ENCODE measurements around the gene ST6GALNAC2.
"Not testable (repeated sequence)": the region's sequence is repeated elsewhere in the genome, so short reads cannot be mapped to it uniquely, and the experiment has no call there.

The ST6GALNAC2 gene

GRCh38 chr17:76538941-76539570, 46.6 kb downstream of the ST6GALNAC2 start:
- no peak for DNase-seq

DNA sequence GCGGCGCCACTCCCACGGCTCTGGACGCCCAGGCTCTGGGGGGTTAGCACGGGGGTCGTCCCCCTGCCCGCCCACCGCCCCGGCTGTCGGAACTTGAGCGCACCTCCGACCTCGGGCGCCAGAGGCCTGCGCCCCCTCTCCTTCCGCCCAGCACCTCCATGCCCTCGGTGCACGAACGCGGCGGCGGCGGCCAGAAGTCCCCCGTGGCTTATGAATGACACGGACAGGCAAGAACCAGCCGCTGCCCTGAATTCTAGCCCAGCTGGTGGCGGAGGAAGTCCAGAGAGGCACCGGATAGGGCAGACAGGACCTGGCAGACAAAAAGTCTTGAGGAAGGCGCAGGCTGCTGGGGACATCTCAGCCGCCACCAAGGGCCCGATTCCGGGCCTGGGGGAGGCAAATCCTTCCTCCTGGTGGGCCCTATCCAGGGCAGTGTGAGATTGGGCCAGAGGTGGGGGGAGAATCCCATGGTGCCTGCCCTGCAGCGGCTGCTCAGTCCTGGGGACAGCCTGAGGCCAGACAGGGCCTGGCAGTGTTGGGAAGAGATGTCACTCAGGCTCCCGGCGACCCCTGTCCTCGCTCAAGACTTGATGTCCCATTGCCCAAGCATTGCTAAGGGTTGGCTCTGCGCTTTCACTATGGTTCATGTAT, 47.3 kb downstream of the ST6GALNAC2 start:
- no peak for DNase-seq

- no peak for DNase-seq
These were observed 47.9 kb downstream of the ST6GALNAC2 start, which contains the start of gene CYGB for GRCh38 chr17:76537578-76538280. Gene CYGB, minus strand, starts transcription at chr17:76537709. Its CDS starts 167 bp downstream, at chr17:76537542.

DNA sequence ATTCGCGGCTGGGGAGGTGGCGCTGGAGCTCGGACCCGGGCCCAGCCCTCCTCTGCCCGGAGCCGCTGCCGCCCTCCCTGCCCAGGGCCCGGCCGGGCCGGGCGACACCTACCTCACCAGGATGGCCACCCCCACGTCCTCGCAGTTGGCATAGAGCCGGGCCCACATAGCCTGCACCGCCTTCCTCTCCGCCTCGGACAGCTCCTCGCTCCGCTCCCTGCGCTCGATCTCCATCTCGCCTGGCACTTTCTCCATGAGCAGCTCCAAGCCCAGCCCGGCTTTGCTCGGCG, 48.4 kb downstream of the ST6GALNAC2 start:
- no peak for DNase-seq

DNA sequence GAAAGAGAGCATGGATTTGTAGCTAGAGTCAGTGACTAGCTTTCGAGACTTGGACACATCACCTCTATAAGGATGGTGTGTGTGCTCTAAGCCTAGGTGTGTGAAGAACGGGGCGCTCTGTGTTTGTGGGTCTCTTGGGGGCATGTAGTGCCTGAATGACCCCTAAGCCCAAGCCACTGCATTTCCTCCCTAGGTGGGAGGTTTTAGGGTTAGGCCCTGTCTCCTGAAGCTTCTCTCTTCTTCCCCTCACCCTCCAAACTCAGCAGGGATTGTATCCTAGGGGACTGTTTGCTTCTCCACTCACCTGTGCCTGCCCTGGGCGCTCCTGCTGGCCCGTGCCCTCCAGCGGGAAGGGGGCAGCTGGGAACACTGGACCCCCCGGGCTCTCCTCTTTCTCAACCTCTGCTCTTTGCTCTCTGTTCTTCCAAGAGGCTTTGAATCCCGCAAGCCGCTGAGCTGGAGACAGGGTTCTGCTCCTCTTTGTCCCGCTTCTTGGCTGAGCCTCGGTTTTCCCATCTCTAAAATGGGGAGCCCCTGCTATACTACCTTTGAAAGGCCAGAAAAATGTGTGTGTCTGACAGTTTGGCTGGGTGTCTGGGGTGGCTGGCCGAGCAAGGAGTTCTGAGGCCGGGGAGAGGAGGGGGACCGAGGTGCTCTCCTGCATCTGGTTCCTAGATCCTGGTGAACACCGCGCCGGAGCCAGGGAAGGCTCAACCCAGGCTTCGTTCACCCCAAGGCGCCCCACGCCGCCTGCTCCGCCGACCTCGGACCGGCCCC, 49.0 kb downstream of the ST6GALNAC2 start:
- no peak for DNase-seq

- no peak for DNase-seq
These were observed 49.7 kb downstream of the ST6GALNAC2 start for GRCh38 chr17:76535788-76536510.

GRCh38 chr17:76534831-76535732, 50.6 kb downstream of the ST6GALNAC2 start:
- DNase-seq = no peak

DNA sequence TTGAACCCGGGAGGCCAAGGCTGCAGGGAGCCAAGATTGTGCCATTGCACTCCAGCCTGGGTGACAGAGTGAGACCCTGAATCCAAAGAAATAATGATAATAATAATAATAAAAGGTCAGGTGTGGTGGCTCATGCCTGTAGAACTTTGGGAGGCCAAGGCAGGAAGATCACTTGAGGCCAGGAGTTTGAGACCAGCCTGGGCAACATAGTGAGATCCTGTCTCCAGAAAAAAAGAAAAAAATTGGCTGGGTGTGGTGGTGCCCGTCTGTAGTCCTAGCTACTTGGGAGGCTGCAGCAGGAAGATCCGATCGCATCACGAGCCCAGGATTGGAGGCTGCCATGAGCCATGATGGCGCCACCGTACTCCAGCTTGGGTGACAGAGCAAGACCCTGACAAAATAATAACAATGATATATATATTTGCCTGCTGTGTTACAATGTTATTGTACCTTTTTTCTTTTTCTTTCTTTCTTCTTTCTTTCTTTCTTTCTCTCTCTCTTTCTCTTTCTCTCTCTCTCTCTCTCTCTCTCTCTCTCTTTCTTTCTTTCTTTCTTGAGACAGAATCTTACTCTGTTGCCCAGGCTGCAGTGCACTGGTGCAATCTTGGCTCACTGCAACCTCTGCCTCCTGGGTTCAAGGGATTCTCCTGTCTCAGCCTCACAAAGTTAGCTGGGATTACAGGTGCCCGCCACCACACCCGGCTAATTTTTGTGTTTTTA, 51.9 kb downstream of the ST6GALNAC2 start:
- DNase-seq = not testable (repeated sequence)

DNA sequence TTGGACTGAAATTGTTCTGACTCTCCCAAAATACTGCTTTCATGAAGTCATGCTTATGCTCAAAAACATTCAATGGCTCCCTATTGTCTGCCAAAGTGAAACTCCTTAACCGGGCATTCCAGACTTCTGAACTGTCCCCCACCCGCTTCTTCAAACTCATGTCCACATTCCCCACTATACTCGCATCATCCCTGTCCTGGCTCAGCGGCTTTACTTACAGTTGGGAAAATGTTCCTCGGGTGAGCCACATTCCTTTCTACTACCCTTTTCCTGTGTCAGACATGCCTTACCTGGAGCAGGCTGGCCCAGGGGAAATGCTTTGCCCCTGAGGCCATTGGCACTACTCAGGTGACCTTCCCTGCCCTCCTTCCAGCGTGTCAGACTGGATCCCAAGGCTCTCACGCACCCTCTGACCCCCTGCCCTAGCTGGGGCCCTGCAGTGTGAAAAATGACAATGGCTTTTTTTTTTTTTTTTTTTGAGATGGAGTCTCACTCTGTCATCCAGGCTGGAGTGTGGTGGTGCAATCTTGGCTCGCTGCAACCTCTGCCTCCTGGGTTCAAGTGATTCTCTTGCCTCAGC, 53.5 kb downstream of the ST6GALNAC2 start:
- DNase-seq = no peak

DNA sequence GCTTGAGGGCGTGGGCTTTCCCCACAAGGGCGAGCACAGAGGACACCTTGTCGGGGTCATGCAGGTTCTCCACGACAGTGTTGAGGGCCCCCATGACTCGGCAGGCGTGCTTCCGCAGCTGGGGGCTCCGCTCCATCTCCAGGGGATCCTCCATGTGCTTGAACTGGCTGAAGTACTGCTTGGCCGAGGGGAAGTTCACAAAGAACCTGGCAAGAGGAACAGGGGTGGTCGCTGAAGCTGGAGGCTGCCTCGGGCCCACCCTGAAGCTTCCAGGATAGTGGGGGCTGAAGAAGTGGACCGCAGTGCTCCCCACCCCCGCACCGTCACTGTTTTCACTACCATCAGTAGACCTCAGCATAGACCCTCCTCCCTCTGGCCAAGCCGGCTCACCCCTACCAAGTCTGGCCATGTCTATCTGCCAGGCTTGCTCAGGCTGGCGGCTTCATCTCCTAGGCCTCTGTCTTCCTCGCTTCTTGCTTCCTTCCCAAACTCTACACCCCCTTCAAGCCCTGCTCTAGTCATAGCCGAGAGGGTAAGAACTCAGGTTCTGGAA, 54.1 kb downstream of the ST6GALNAC2 start:
- no peak for DNase-seq

GRCh38 chr17:76530811-76531485, 54.7 kb downstream of the ST6GALNAC2 start:
- DNase-seq = no peak

DNA sequence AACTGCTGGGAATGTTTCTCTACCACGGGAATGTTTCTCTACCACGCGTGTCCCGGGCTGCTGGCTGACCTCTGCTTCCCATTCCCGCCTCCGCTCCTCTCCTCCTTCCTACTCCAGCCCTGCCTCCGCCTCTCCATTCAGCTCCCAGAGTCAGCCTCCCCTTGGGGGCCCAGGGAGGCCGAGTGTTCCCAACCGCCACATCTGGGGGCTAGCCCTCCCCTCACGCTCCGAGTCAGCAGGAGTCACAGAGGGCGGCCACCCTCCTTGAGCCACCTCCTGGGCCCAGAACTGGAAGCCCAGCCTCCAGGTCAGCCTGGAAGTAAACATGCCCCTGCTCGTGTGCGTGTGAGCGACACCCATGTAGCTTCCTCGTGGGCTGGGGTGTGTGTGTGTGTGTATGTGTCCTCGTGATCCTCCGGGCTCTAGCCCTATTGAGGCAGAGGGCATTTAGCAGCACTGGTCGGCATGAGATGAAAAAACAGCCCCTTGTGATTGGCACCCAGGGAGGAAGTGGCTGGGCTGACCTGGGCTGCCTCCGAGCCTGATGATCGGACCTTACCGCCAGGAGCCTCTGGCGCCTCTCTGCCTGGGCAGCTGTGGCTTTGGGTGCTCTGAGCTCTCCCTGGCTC, 55.5 kb downstream of the ST6GALNAC2 start:
- DNase-seq = no peak

DNA sequence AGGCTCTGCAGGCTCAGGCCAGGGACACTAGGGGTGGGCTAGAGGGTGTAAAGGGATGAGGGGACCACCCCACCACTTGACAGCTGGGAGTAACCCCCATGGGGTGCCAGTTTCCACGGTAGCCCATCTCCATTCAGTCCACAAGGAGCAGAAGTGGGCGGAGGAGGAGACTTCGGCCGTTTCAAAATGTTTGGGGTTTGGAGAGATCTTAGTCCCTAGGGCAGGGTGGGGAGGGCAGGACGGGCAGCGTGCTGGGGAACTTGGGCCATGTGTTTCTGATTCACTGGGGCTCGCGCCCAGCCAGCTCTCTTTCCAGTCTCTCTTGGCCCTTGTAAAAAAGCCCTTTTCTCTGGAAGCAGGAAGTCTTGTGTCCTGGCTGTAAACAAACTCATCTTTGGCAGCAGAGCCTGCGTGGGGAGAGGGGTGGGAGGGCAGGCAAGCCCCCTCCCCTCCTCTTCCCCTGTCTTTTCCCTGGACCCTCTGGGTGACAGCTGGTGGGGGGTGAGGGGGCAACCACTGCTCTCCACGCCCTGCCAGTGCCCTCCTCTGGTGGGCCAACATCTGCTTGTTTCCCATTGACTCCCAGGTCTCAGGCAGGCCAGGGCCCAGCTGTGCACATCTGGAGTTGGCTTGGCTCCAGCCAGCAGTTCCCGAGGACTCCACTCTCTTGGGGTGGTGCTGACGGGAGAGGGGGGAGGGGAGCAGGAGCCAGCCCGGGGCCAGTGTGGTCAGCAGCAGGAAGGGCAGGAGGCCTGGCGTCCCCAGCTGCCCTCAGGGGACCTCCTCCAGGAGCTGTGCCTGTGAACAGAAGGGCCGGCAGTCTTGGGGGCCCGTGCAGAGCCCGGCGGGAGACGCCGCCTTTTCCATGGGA, 56.2 kb downstream of the ST6GALNAC2 start:
- DNase-seq = no peak

GRCh38 chr17:76528528-76529223, 57.0 kb downstream of the ST6GALNAC2 start:
- DNase-seq = no peak

DNA sequence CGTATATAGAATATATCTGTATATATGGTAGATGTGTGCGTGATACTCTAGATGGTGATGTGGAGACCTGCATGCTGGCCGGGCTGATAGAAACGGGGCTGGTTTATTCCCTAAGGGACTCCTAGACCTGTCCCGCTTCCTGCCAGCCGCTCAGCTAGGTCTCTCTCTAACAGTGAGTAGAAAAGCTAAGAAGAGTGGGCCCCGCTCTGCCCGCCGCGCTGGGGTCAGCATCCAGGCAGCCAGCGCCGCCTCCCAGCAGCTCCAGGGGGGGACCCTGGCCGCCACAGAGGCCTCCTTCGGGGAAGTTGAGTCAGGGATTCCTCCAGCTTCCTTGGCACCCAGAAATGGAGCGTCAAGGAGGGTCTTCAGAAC, 57.5 kb downstream of the ST6GALNAC2 start:
- DNase-seq = no peak

DNA sequence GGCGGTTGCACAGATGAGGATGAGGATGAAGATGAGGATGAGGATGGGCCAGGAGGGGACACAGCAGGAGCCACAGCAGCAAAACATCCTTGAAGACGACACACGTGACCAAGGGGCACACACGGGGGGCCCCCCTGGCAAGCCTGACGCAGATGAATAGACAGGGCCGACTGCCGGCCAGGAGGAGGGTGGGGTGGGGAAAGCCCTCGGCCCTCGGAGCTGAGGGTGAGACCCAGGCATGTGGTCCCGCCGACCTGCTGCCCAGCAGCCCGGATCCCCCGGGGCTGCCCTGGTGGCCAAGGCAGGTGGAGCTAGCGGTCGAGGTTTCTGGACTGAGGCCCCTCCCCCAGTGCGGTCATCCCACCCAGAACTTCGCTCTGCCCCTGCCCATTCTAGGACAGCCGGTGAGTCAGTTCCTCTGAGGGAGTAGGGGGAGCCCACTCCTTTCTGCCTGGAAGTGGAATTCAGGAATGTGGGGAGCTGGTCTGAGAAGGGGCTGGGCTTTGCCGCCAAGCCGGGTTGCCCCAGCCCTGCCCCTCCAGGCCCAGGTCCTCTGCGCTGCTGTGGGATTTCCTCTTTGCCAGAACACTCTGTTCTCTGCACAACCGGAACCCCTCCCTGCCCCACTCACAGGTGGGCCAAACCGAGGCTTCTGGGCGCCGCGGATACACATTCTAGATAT, 58.1 kb downstream of the ST6GALNAC2 start:
- DNase-seq = no peak

DNA sequence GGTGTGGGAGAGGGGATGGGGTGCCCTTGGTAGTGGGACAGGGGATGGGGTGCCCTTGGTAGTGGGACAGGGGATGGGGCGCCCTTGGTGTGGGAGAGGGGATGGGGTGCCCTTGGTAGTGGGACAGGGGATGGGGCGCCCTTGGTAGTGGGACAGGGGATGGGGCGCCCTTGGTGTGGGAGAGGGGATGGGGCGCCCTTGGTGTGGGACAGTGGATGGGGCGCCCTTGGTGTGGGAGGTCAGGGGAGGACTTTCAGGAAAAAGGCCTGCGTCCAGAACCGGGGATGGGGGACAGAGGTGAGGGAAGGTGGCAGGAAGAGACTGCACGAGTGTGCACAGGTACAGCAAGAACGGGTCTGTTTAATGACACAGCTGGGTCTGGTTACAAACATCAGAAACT, 58.6 kb downstream of the ST6GALNAC2 start:
- not testable (repeated sequence) for DNase-seq
